Colonic mucosa (tissue), 4 donors: ENCODE results near the gene SOX8. TPM values are rescaled to one million over a fixed set of nuclear protein-coding genes. Genes with fewer than 3 reads are reported as not detected.

ENCODE experiments used
- DNase-seq: peaks from one replicate; pipeline ENCODE4 v3.0.0-alpha.2; 2020
- H3K27ac ChIP-seq: fragments of 200-600 bp; one replicate; pipeline ENCODE4 v1.8.0; 2021
- H3K27me3 ChIP-seq: fragments of 200-600 bp; one replicate; pipeline ENCODE4 v1.8.0; 2021
- H3K36me3 ChIP-seq: fragments of 200-600 bp; one replicate; pipeline ENCODE4 v1.8.0; 2021
- H3K4me1 ChIP-seq: fragments of 200-600 bp; one replicate; pipeline ENCODE4 v1.8.0; 2021; ENCODE audit warnings: mild to moderate bottlenecking
- H3K4me3 ChIP-seq: fragments of 200-600 bp; one replicate; pipeline ENCODE4 v1.8.0; 2021
- H3K9ac ChIP-seq, 2 donors: one replicate each; pipeline ENCODE4 v1.7.0; 2013; ENCODE audit warnings: control low read depth in 2 of 2, low read depth in 2 of 2, low read length in 2 of 2
- H3K9me3 ChIP-seq: fragments of 200-600 bp; one replicate; pipeline ENCODE4 v1.8.0; 2021
- intact Hi-C: fragments of 100-400 bp; cut with DNase I; formaldehyde crosslinking; loops from one replicate; pipeline ENCODE4 v1.14.1; 2022
- total RNA-seq, 2 donors: library from RNA; stranded (reverse); fragmentation: NEBNext Ultra II Directional in 1 of 2; extraction: Animal tissue kit (Norgen Biotek cat#: 25700) in 1 of 2; gene quantifications; one replicate each; pipeline ENCODE4 v1.2.1, GENCODE V29; 2021
- TF ChIP-seq, protein P1 (sequence below): fragments of 200-600 bp; IDR thresholded peaks from one replicate; pipeline ENCODE4 v1.8.0; 2022; ENCODE audit warnings: antibody characterized with exemption, mild to moderate bottlenecking
- donor health status: healthy.
- donor health status: DM: no; HTN: no; CAD: no.
- donor health status: DM: no; HTN: no; CAD: no.

Gene SOX8
- total RNA-seq, 2 donors from 2014 or later = 0.20 to 0.61 TPM

DNA sequence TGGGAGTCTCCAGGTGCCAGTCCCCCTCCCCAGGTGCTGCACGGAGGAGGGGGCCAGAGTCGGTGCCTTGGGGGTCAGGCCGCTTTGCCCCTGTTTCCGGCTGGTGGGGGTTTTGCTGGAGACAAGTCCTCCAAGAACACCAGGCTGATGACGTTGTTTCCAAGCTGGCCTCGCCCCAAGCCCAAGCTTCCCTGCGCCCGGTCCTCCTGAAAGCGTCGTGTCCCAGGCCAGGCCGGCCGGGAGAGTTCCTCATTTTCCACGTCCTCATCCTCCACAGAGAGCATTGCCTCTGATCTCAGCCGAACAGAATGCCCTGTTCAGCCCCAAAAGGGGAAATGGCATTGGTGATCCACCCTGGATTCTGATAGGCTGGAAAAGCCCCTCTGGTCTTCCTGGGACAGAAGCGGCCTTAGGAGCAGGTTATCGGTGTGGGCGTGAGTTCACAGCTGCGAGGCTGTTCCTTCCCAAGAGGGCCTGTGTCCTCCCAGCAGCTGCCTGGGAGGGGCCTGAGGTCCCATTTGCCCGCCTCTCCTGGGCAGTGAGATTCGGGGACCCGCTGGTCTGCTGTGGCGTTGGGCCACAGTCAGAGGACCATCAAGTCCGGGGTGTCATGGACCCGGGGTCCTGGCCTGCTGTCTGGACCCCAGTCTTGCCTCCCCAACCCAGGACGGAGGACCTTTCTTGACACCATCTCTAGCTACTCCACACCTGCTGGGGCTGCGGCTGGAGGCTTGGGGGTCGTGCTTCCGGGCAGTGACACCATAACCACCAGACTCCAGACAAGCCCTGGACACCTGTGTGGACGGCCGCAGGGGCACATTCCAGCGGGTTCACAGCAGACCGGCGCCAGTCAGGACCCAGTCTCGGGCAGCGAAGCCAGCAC lies 7.1 kb downstream of the SOX8 start:
- no peaks in the 10 kb centered on the region for H3K9me3 ChIP-seq
- no peaks in the 10 kb centered on the region for H3K4me1 ChIP-seq
- H3K9ac ChIP-seq = no peak overlapping the region
- H3K4me3 ChIP-seq = no peak overlapping the region
- H3K27ac ChIP-seq = no peak overlapping the region
- intact Hi-C loops = no loop called here
- DNase-seq = no peak
- no peaks in the 10 kb centered on the region for H3K36me3 ChIP-seq
- H3K27me3 ChIP-seq = peaks cover 2% of the 10 kb centered on the region
- TF ChIP-seq, protein P1, sequence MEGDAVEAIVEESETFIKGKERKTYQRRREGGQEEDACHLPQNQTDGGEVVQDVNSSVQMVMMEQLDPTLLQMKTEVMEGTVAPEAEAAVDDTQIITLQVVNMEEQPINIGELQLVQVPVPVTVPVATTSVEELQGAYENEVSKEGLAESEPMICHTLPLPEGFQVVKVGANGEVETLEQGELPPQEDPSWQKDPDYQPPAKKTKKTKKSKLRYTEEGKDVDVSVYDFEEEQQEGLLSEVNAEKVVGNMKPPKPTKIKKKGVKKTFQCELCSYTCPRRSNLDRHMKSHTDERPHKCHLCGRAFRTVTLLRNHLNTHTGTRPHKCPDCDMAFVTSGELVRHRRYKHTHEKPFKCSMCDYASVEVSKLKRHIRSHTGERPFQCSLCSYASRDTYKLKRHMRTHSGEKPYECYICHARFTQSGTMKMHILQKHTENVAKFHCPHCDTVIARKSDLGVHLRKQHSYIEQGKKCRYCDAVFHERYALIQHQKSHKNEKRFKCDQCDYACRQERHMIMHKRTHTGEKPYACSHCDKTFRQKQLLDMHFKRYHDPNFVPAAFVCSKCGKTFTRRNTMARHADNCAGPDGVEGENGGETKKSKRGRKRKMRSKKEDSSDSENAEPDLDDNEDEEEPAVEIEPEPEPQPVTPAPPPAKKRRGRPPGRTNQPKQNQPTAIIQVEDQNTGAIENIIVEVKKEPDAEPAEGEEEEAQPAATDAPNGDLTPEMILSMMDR = no peak

DNA sequence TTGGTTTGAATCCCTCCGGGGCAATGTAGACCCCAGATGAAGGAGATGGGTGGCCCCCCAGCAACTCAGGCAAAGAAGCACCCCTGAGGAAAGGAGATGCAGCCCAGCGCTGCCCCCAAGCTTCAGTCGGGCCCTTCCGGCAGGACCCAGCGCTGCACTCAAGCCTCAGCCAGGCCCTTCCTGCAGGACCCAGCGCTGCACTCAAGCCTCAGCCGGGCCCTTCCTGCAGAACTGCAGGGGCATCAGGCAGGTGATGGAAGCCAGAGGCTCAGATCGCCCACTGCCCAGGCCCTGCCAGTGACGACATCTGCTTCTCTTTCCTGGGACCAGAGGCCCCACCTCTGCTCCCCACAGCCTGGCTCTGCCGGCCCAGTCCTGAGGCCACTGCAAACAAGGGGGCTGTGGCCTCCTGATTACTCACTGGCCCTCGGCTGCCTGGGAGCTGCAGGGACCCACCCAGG lies 7.8 kb downstream of the SOX8 start:
- Histone ChIP-seq H3K36me3 (no peaks in the 10 kb centered on the region), H3K9me3 (no peaks in the 10 kb centered on the region), H3K4me1 (no peaks in the 10 kb centered on the region), H3K27me3 (no peaks in the 10 kb centered on the region), H3K4me3 (no peak overlapping the region), H3K27ac (no peak overlapping the region), H3K9ac (no peak overlapping the region)
- TF ChIP-seq, protein P1 = no peak
- intact Hi-C loops = no loop called here
- no peak for DNase-seq

DNA sequence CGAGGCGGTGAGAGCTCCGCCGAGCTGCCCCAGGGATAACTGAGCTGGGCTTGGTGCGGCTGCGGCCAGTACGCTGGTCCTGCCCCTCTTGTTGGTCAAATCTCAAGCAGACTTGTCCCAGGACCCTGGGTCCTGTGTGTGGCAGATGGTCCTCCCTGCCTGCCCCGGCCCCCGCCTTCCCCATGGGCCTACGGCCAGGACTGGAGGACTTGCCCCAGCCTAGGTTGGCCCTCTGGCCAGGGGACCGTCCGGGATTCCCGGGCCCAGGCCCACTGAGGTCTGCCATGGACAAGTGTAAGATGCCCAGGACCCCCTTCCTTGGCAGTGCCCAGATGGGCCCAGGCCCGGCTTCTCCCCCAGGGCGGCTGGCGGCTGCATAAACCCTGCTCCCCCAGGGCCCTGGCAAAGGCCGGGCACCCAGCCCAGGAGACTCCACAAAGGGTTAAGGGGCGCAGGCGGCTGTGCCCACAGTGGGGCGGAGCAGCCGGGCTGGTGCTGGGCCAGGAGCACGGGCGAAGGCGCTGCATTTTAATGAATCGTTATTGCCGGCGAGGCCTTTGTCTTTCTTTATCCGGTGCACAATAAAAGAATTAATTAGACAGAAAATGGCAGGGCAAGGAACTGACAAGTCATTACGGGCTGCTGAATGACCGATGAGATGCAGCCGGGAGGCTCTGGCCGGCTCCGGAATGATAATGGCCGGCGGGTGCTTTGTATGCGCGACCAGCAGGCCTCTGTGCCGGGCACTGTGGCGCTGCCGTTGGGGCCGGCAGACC lies 9.1 kb downstream of the SOX8 start:
- Histone ChIP-seq H3K9ac (no peak overlapping the region), H3K36me3 (no peaks in the 10 kb centered on the region), H3K27me3 (no peaks in the 10 kb centered on the region), H3K27ac (no peak overlapping the region), H3K9me3 (no peaks in the 10 kb centered on the region), H3K4me3 (no peak overlapping the region), H3K4me1 (no peaks in the 10 kb centered on the region)
- intact Hi-C loops = no loop called here
- TF ChIP-seq, protein P1 = no peak
- DNase-seq = no peak

DNA sequence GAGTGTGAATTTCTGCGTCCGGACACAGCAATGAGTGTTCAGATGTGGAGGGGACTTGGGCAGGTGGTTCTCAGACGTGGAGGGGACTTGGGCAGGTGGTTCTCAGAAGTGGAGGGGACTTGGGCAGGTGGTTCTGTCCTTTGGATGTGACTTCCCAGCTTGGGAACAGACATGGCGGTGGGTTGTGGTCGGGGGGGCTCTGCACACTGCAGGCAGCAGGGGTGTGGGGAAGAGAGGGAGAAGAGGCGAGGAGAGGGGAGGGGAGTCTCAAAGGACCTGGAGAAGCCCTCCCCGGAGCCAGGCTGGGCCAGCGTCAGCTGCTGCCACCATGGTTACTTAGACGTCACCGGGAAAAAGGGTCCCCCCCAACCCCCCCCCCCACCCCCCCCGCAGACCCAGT lies 9.8 kb downstream of the SOX8 start:
- no peak overlapping the region for H3K4me3 ChIP-seq
- TF ChIP-seq, protein P1 = no peak
- no peak for DNase-seq
- intact Hi-C loops = no loop called here
- no peaks in the 10 kb centered on the region for H3K4me1 ChIP-seq
- no peaks in the 10 kb centered on the region for H3K36me3 ChIP-seq
- H3K27me3 ChIP-seq = no peaks in the 10 kb centered on the region
- no peaks in the 10 kb centered on the region for H3K9me3 ChIP-seq
- no peak overlapping the region for H3K27ac ChIP-seq
- no peak overlapping the region for H3K9ac ChIP-seq

DNA sequence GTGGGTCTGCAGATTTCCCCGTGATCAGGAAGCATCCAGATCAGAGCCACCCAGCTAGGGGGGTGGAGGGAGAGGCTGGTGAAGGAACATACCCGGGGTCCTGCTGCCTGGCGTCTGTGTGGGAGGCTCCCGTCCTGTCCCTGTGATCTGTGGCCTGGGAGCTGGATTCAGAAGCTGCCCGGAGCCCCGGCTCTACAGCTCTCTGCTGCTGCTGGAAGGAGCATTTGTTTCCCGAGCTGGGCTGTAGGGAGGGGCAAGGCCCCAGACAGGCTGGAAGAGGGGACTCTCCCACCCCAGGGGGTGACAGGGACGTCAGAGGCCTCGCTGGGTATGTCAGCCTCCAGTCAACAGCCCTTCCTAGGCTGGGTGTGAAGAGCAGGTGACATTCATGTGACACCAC lies 10.2 kb downstream of the SOX8 start:
- no peak overlapping the region for H3K4me3 ChIP-seq
- no peaks in the 10 kb centered on the region for H3K27me3 ChIP-seq
- intact Hi-C loops = no loop called here
- H3K9me3 ChIP-seq = no peaks in the 10 kb centered on the region
- DNase-seq = no peak
- no peaks in the 10 kb centered on the region for H3K4me1 ChIP-seq
- TF ChIP-seq, protein P1 = no peak
- H3K36me3 ChIP-seq = no peaks in the 10 kb centered on the region
- H3K9ac ChIP-seq = no peak overlapping the region
- no peak overlapping the region for H3K27ac ChIP-seq
